Spinal cord (tissue), 10 donors: ENCODE data around the gene CACNA1B. TPM values are rescaled to one million over a fixed set of nuclear protein-coding genes. Genes with fewer than 3 reads are reported as not detected.

Experiments used
- DNase-seq, 6 donors: peaks; one replicate each; pipeline versions ENCODE4 v3.0.0 to v3.0.0-alpha.2; 2013 to 2015; ENCODE audit warnings: low spot score in 6 of 6, low read depth in 4 of 6
- H3K27ac ChIP-seq: one replicate; pipeline ENCODE4 v1.5.1; 2013; ENCODE audit warnings: low read depth, low read length, control low read depth
- H3K27me3 ChIP-seq: one replicate; pipeline ENCODE4 v1.6.1; 2013; ENCODE audit warnings: low read length; ENCODE audit not compliant: control insufficient read depth, insufficient read depth
- H3K36me3 ChIP-seq: one replicate; pipeline ENCODE4 v1.6.1; 2013; ENCODE audit warnings: low read length; ENCODE audit not compliant: control insufficient read depth, insufficient read depth
- H3K4me1 ChIP-seq: one replicate; pipeline ENCODE4 v1.6.1; 2013; ENCODE audit warnings: low read length; ENCODE audit not compliant: control insufficient read depth, insufficient read depth
- H3K4me3 ChIP-seq: one replicate; pipeline ENCODE4 v1.5.1; 2013; ENCODE audit warnings: low read depth, low read length, control low read depth
- H3K9me3 ChIP-seq: one replicate; pipeline ENCODE4 v1.6.1; 2013; ENCODE audit warnings: low read length; ENCODE audit not compliant: control insufficient read depth, insufficient read depth
- WGBS: methylation state at CpG from one replicate; pipeline ENCODE4 v1.1.5; 2013; ENCODE audit warnings: missing lambda C conversion rate; ENCODE audit not compliant: insufficient coverage; 5-methylcytosine and 5-hydroxymethylcytosine counted together
- polyA plus RNA-seq, 2 donors: library from polyadenylated mRNA; unstranded; fragments of 120-200 nt; gene quantifications; one replicate each; pipeline ENCODE4 v1.2.1, GENCODE V29; 2013; ENCODE audit not compliant: insufficient read length in 2 of 2
- total RNA-seq, 2 donors: library from RNA; depleted of rRNA in 1 of 2; stranded (reverse); fragments of 120-200 nt in 1 of 2; fragments of >200 nt in 1 of 2; gene quantifications; one replicate each; pipeline versions ENCODE4 v1.2.3 to v1.2.4, GENCODE V29; 2013 to 2014
- donor health status: healthy.

Gene CACNA1B
- total and polyA plus RNA-seq, 4 donors: 6.2 to 24.6 (median 19.6) TPM

DNA sequence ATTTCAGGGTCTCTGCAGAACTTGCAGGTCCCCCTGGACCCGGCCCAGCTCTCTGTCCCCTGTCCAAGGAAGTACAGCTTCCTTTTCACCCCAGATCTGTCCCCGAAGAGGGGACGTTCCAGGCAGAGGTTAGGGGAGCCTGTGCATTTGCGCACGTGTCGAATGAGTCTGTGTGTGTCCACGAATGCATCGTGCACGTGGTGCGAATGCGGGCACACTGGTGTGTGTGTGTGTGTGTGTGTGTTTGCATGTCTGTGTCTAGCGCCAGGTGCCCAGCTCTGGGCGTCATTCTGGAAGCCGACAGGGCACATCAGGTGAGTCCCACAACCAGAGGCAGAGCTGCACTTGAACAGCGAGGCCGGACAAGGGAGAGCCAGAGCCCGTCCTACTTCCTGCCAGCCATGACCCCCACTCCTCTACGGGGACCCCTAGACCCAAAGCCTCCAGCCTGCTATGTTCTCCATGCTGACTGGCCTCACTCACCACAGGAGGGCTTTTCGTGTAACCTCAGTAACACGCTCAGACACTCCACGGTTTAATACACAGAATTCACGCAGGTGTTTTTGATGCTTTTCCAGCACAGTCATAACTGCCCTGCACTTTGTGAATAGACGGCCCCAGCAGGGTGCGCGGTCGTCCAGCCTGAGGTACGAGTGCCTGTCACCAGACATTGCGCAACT, 41.3 kb upstream of the CACNA1B start:
- no peak for DNase-seq

DNA sequence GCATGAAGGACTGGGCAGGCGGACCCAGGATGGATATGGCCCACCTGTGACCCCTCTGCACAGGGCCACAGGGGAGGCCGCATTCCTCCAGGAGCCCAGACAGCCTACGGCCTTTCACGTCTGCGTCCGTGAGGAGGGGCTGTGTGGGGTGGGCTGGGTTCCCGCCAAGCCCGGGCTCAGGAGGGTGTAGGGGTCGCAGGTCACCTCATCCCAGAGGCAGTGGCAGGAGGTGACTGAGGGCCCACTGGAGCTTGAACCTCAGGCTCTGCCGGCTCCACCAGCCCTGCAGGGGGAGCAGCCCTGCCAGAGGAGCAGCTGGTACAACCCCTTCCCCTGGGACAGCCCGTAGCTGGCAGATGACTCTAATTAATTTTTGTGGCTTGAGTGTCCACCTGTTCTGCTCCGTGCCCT, 40.7 kb upstream of the CACNA1B start:
- WGBS: 69% methylated on average over 12 of the region's 12 CpGs
- Histone ChIP-seq H3K4me3 (no peak overlapping the region), H3K27me3 (no peaks in the 10 kb centered on the region), H3K27ac (no peak overlapping the region), H3K4me1 (no peaks in the 10 kb centered on the region), H3K36me3 (peaks cover 63% of the 10 kb centered on the region), H3K9me3 (no peaks in the 10 kb centered on the region)
- no peak for DNase-seq

More for the DNA sequence above, 41.3 kb upstream of the CACNA1B start:
- Histone ChIP-seq H3K4me1 (no peaks in the 10 kb centered on the region), H3K9me3 (no peaks in the 10 kb centered on the region), H3K27ac (no peak overlapping the region), H3K4me3 (no peak overlapping the region), H3K36me3 (peaks cover 66% of the 10 kb centered on the region), H3K27me3 (no peaks in the 10 kb centered on the region)
- 92% methylated on average over 28 of the region's 28 CpGs for WGBS

DNA sequence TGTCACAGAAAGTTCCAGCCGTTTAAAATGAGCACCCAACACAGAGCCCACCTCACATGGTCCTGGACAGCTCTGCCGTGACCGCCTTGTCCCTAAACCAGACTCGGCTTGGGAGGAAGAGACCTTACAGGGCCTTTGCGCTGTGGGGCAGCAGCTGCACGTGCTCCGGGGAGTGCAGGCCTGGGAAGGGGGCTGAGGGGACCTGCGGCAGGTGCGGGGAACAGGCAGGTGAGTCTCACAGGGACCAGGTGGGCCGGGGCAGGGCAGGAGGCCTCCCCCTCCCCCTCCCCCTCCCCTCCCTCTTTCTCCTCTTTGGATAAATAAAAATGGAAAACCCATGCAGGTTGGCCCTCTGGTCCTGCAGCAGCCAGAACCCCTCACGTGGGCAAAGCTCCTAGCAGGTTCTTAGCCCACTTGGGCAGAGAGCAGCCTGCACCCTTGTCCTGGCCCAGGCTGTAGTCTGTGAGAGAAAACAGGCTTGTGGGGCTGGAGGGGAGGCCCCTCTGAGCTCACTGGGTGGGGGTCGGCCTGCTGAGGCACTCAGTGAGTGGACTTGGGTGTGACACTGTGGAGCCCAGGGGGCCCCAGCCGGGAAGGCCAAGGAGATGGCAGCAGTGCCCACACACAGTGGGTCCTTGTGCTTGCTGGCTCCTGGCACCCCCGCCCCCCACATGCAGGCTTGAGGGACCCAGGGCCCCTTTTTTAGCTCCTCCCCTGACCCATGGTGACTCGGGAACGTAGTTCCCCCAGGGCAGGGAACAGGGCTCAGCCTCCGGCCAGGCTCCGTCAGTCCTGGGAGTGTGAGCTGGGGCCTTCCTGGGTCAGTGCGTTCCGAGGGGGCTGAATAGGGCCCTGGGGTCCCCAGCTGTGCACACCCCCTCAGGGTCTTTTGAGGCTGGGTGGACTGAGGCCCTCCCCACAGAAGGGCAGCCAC, 40.0 kb upstream of the CACNA1B start:
- Histone ChIP-seq H3K4me3 (no peak overlapping the region), H3K27me3 (no peaks in the 10 kb centered on the region), H3K9me3 (no peaks in the 10 kb centered on the region), H3K27ac (no peak overlapping the region), H3K4me1 (no peaks in the 10 kb centered on the region), H3K36me3 (peaks cover 55% of the 10 kb centered on the region)
- DNase-seq: no peak
- WGBS: 95% methylated on average over 14 of the region's 20 CpGs

GRCh38 chr9:137838576-137838975, 39.0 kb upstream of the CACNA1B start:
- Histone ChIP-seq H3K9me3 (no peaks in the 10 kb centered on the region), H3K27me3 (no peaks in the 10 kb centered on the region), H3K27ac (no peak overlapping the region), H3K36me3 (peaks cover 45% of the 10 kb centered on the region), H3K4me1 (no peaks in the 10 kb centered on the region), H3K4me3 (no peak overlapping the region)
- 92% methylated on average over 8 of the region's 10 CpGs for WGBS
- no peak for DNase-seq

- Histone ChIP-seq H3K9me3 (no peaks in the 10 kb centered on the region), H3K36me3 (peaks cover 2% of the 10 kb centered on the region), H3K4me1 (no peaks in the 10 kb centered on the region), H3K27me3 (no peaks in the 10 kb centered on the region), H3K27ac (no peak overlapping the region), H3K4me3 (no peak overlapping the region)
- DNase-seq: no peak
- 100% methylated on average over 4 of the region's 9 CpGs for WGBS
These were observed 34.2 kb upstream of the CACNA1B start for GRCh38 chr9:137843355-137843754.

DNA sequence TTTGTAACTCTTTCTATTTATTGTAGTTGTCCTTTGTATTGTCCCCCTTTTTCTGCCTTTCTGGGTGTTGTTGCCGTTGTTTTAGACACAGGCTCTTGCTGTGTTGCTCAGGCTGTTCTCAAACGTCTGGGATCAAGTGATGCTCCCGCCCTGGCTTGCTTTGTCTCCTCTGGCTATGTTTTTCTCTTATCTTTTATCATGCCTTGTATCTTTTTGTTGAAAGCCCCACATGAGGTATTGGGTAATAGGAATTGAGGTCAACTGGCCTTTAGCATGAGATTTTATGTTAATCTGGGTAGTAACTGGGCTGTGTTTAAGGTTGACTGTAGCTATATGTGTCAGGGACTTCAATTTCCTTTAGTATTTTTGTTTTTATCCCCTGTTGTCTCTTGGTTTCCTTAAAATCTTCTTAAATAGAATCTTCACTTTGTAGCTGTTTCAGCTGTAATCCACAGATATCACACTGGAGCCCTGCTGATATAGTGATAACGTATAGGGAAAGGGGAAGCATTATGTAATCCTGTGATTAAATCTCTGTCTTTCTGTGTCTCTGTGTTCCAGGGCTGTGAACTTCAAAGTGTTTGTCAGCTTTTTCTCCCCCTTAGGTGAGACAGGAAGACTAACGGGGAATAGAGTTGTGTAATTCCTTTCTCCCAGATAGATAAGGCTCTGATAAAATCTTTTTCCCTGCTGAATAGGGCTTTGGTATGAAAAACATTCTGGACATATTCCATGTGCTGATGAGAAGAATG, 25.9 kb upstream of the CACNA1B start:
- no peak for DNase-seq
- H3K4me1 ChIP-seq: no peaks in the 10 kb centered on the region
- WGBS: no CpG with 5 or more reads among the region's 5 CpGs
- no peak overlapping the region for H3K27ac ChIP-seq
- H3K9me3 ChIP-seq: peaks cover 5% of the 10 kb centered on the region
- H3K27me3 ChIP-seq: no peaks in the 10 kb centered on the region
- no peaks in the 10 kb centered on the region for H3K36me3 ChIP-seq
- no peak overlapping the region for H3K4me3 ChIP-seq

GRCh38 chr9:137853392-137853995, 24.1 kb upstream of the CACNA1B start:
- Histone ChIP-seq H3K4me3 (no peak overlapping the region), H3K9me3 (peaks cover 7% of the 10 kb centered on the region), H3K27me3 (no peaks in the 10 kb centered on the region), H3K4me1 (no peaks in the 10 kb centered on the region), H3K36me3 (no peaks in the 10 kb centered on the region), H3K27ac (no peak overlapping the region)
- DNase-seq: no peak
- WGBS: no CpG with 5 or more reads among the region's 1 CpG

GRCh38 chr9:137860361-137860760, 17.2 kb upstream of the CACNA1B start:
- H3K4me3 ChIP-seq: no peak overlapping the region
- no peaks in the 10 kb centered on the region for H3K27me3 ChIP-seq
- WGBS: 92% methylated on average over 1 of the region's 1 CpG
- H3K9me3 ChIP-seq: peaks cover 5% of the 10 kb centered on the region
- DNase-seq: no peak
- no peaks in the 10 kb centered on the region for H3K4me1 ChIP-seq
- H3K36me3 ChIP-seq: no peaks in the 10 kb centered on the region
- no peak overlapping the region for H3K27ac ChIP-seq

DNA sequence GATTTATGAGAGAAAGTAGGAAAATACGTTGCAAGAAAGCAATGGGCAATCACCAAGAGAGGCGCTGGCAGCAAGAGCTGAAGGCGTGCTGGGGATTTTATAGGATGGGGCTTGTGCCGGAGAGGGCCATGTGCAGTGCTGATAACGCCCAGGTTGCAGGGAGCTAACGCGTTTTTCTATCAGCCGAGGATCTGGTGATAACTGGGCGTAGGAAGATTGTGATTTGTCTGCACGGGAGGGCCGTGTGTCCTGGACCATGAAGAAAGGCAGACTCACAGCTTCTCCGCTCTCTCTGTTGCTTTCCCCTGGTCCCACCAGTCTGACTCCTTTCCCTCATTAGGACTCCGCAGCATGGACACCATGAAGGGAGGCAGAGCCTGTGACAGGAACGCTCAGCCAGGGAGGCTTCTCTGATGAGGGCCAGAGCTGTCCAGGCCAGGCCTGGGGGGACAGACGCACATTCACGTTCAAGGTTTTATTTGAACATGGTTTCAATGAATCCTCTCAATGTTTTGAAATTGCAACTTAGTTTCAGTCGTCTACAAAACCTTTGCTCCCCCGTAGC, 11.9 kb upstream of the CACNA1B start:
- DNase-seq: no peak
- Histone ChIP-seq H3K27ac (no peak overlapping the region), H3K4me1 (no peaks in the 10 kb centered on the region), H3K4me3 (no peak overlapping the region), H3K27me3 (no peaks in the 10 kb centered on the region), H3K36me3 (no peaks in the 10 kb centered on the region), H3K9me3 (no peaks in the 10 kb centered on the region)
- WGBS: 73% methylated on average over 16 of the region's 18 CpGs
